Spleen (tissue), 7 donors: Measurements from ENCODE around the gene CFAP20DC.

Source experiments
- CTCF ChIP-seq, 11 experiments: fragments of 200-600 bp in 7 of 11; fragments of 450-650 bp in 4 of 11; sonication (generic) in 4 of 11; IDR thresholded peaks in 8 of 11; conservative IDR thresholded peaks in 3 of 11; 1 replicate in 7 of 11; 2 replicates in 4 of 11; pipeline versions ENCODE4 v1.4.0 to v1.8.0; 2016 to 2021; ENCODE audit warnings: antibody characterized with exemption in 11 of 11, inconsistent platforms in 4 of 11, mild to moderate bottlenecking in 1 of 11
- POLR2A ChIP-seq, 3 donors: fragments of 450-650 bp; IDR thresholded peaks; one replicate each; pipeline ENCODE4 v1.5.1; 2017; ENCODE audit warnings: antibody characterized with exemption in 3 of 3, mild to moderate bottlenecking in 1 of 3
- donor health status: DM: no; HTN: no; CAD: no; lungs with moderate emphysema.
- donor health status: DM: no; HTN: no; CAD: no.
- donor health status: DM: no; HTN: no; CAD: no.

DNA sequence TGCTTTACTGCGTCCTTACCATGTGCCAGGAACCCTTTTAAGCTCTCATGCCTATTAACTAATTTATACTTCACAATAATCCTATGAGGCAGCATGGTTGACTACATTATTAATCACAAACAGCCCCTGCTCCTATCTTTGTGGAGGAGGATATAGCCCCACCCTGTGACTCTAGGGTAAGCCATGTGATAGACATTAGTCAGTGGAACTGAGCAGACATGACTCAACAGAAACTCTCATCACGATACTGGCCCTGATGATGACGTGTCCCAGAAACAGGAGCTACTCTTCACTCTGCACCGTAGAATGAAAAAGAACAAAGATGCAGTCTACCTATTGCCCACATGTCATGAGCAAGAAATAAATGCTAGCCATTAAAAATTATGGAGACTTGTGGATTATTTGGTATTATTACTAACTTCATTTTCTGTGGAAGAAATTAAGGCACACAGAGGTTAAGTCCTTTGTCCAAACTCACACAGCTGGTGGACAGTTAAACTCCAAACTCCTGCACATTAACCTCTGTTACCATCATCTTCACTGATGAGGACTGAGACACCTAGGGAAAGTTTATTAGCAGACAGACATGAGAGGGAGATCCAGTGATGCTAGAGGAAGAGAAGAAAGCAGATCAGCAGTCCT lies 51.2 kb downstream of the CFAP20DC start:
- TF ChIP-seq CTCF (IDR thresholded peaks at IDR 0.05 in 8 of 11, conservative IDR thresholded peaks at IDR 0.05 in 3 of 11) (no peak), POLR2A (IDR thresholded peaks at IDR 0.05) (no peak)
